Transverse colon (tissue), 4 donors: ENCODE measurements around the gene POU2F3. TPM values are rescaled to one million over a fixed set of nuclear protein-coding genes. Genes with fewer than 3 reads are reported as not detected.

Source experiments
- DNase-seq: peaks from one replicate; pipeline ENCODE4 v3.0.0-alpha.2; 2019
- H3K27ac ChIP-seq, 4 donors: fragments of 200-600 bp; sonication (generic); 2 replicates each; pipeline ENCODE4 v1.5.1; 2016 to 2018; ENCODE audit warnings: inconsistent platforms in 4 of 4
- H3K27me3 ChIP-seq: fragments of 200-600 bp; sonication (generic); 2 replicates; pipeline ENCODE4 v1.5.1; 2017; ENCODE audit warnings: inconsistent platforms
- H3K36me3 ChIP-seq, 4 donors: fragments of 200-600 bp; sonication (generic); 2 replicates each; pipeline ENCODE4 v1.5.1; 2017 to 2019; ENCODE audit warnings: inconsistent platforms in 4 of 4
- H3K4me1 ChIP-seq, 4 donors: fragments of 200-600 bp; sonication (generic); 2 replicates each; pipeline ENCODE4 v1.5.1; 2017 to 2020; ENCODE audit warnings: inconsistent platforms in 4 of 4
- H3K4me3 ChIP-seq, 4 donors: fragments of 200-600 bp; sonication (generic); 1 replicate in 1 of 4; 2 replicates in 3 of 4; pipeline versions ENCODE4 v1.5.1 to v1.6.1; 2017 to 2019; ENCODE audit warnings: inconsistent platforms in 4 of 4
- H3K9me3 ChIP-seq, 2 donors: fragments of 200-600 bp; sonication (generic); 2 replicates each; pipeline ENCODE4 v1.5.1; 2017 to 2019; ENCODE audit warnings: inconsistent platforms in 2 of 2
- EP300 ChIP-seq: sonication (generic); formaldehyde crosslinking; IDR thresholded peaks from one replicate; pipeline ENCODE4 v1.6.1; 2017; ENCODE audit warnings: antibody characterized with exemption, low read depth
- POLR2A ChIP-seq: fragments of 450-650 bp; IDR thresholded peaks from one replicate; pipeline ENCODE4 v1.6.1; 2016; ENCODE audit warnings: antibody characterized with exemption, mild to moderate bottlenecking, moderate library complexity
- POLR2AphosphoS5 ChIP-seq, 3 donors: sonication (generic); formaldehyde crosslinking; IDR thresholded peaks; one replicate each; pipeline ENCODE4 v1.6.1; 2016; ENCODE audit warnings: antibody characterized with exemption in 3 of 3
- WGBS, 2 donors: methylation state at CpG; one replicate each; pipeline ENCODE4 v1.1.5; 2018; ENCODE audit warnings: low coverage in 1 of 2; 5-methylcytosine and 5-hydroxymethylcytosine counted together
- in situ Hi-C, 4 donors: fragments of 200-750 bp; cut with MboI; loops; one replicate each; pipeline versions ENCODE4 v1.15.0 to v1.15.1; 2017; ENCODE audit warnings: low sequenced_read_pairs in 3 of 4, low pct_ligation_motif_present in 1 of 4, low pct_unique_long_range_greater_than_20kb in 1 of 4
- intact Hi-C: fragments of 100-400 bp; cut with DNase I; formaldehyde crosslinking; loops from one replicate; pipeline ENCODE4 v1.15.1; 2023; ENCODE audit warnings: low total_unique reads
- total RNA-seq, 4 donors: library from RNA; depleted of rRNA; stranded (reverse); fragments of >200 nt; gene quantifications; one replicate each; pipeline ENCODE4 v1.1.0, GENCODE V29; 2016
- TF ChIP-seq, protein P1 (sequence below), 5 experiments: fragments of 200-600 bp in 3 of 5; fragments of 450-650 bp in 2 of 5; sonication (generic) in 3 of 5; IDR thresholded peaks; 1 replicate in 2 of 5; 2 replicates in 3 of 5; pipeline ENCODE4 v1.5.1; 2016 to 2017; ENCODE audit warnings: antibody characterized with exemption in 5 of 5, inconsistent platforms in 3 of 5, mild to moderate bottlenecking in 2 of 5, moderate library complexity in 1 of 5

The POU2F3 gene
- total RNA-seq, 4 donors from 2014 or later = 1.9 to 2.2 TPM; not detected in 2

DNA sequence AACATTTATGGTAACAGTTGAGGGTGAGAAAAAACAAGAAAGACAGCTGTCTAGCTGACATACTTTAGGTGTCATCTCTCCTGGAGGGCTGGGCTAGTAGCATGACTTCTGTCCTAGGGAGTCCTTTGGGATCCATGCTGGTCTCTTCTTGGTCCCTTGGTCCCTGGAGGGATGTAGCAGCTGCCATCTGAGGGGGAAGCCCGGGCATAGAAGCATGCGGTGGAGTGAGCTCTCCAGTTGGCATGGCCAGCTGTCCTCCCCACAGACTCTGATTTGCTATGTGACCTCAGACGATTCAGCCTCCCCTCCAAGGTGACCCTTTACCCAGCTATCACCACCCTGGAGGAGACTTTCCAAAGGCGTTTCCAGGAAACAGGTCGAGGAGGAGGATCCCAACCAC lies 28.7 kb downstream of the POU2F3 start:
- WGBS, 2 donors = 54% methylated on average over 5 of the region's 5 CpGs; no CpG with 5 or more reads in 1 of the 2 donors
- no peak overlapping the region for H3K27ac ChIP-seq
- no peak overlapping the region for H3K4me3 ChIP-seq
- H3K27me3 ChIP-seq = peaks cover 26% of the 10 kb centered on the region
- in situ Hi-C loops (no loop called here), intact Hi-C loops (no loop called here)
- H3K4me1 ChIP-seq = no peaks in the 10 kb centered on the region
- H3K9me3 ChIP-seq = no peaks in the 10 kb centered on the region
- DNase-seq = no peak
- TF ChIP-seq, protein P1, sequence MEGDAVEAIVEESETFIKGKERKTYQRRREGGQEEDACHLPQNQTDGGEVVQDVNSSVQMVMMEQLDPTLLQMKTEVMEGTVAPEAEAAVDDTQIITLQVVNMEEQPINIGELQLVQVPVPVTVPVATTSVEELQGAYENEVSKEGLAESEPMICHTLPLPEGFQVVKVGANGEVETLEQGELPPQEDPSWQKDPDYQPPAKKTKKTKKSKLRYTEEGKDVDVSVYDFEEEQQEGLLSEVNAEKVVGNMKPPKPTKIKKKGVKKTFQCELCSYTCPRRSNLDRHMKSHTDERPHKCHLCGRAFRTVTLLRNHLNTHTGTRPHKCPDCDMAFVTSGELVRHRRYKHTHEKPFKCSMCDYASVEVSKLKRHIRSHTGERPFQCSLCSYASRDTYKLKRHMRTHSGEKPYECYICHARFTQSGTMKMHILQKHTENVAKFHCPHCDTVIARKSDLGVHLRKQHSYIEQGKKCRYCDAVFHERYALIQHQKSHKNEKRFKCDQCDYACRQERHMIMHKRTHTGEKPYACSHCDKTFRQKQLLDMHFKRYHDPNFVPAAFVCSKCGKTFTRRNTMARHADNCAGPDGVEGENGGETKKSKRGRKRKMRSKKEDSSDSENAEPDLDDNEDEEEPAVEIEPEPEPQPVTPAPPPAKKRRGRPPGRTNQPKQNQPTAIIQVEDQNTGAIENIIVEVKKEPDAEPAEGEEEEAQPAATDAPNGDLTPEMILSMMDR (IDR thresholded peaks at IDR 0.05) = no peak
- TF ChIP-seq EP300 (no peak), POLR2AphosphoS5 (IDR thresholded peaks at IDR 0.05) (no peak), POLR2A (no peak)
- H3K36me3 ChIP-seq = no peaks in the 10 kb centered on the region

- Histone ChIP-seq H3K36me3 (no peaks in the 10 kb centered on the region), H3K4me3 (no peak overlapping the region), H3K27me3 (peaks cover 26% of the 10 kb centered on the region), H3K4me1 (no peaks in the 10 kb centered on the region), H3K9me3 (no peaks in the 10 kb centered on the region), H3K27ac (no peak overlapping the region)
- no peak for DNase-seq
- intact Hi-C loops = no loop called here
- in situ Hi-C loops = no loop called here
- 67 to 92% methylated on average over 1 of the region's 1 CpG for WGBS, 2 donors
- TF ChIP-seq, protein P1 (IDR thresholded peaks at IDR 0.05) = no peak
- TF ChIP-seq EP300 = no peak
- TF ChIP-seq POLR2AphosphoS5 (IDR thresholded peaks at IDR 0.05) = no peak
- TF ChIP-seq POLR2A = no peak
Observed at GRCh38 chr11:120270386-120270785, 30.4 kb downstream of the POU2F3 start.

DNA sequence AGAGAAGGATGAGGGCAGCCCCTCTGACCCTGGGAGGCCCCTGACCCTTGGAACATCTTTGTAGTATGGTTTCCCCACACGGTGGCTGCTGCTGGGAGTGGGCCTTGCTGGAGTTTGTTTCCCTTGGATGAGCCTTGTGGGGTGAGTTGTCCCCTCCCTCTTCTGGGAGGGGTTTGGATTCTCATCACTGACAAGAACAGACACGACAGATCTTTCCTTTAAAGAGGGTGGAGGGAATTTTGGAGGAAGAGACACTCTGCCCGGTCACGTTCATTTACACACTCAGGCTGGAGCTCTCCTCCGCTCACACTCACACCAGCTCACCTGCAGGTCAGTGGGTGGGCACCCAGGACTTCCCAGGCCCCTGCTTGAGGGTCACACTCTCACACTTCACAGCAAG lies 31.7 kb downstream of the POU2F3 start:
- TF ChIP-seq, protein P1 (IDR thresholded peaks at IDR 0.05) = no peak
- TF ChIP-seq EP300 = no peak
- no peak overlapping the region for H3K27ac ChIP-seq
- H3K27me3 ChIP-seq = peaks cover 24% of the 10 kb centered on the region
- WGBS, 2 donors = 83 to 93% methylated on average over 3 to 5 of the region's 5 CpGs
- H3K4me3 ChIP-seq = no peak overlapping the region
- no peaks in the 10 kb centered on the region for H3K36me3 ChIP-seq
- no peaks in the 10 kb centered on the region for H3K4me1 ChIP-seq
- intact Hi-C loops = no loop called here
- H3K9me3 ChIP-seq = no peaks in the 10 kb centered on the region
- DNase-seq = no peak
- in situ Hi-C loops = no loop called here

DNA sequence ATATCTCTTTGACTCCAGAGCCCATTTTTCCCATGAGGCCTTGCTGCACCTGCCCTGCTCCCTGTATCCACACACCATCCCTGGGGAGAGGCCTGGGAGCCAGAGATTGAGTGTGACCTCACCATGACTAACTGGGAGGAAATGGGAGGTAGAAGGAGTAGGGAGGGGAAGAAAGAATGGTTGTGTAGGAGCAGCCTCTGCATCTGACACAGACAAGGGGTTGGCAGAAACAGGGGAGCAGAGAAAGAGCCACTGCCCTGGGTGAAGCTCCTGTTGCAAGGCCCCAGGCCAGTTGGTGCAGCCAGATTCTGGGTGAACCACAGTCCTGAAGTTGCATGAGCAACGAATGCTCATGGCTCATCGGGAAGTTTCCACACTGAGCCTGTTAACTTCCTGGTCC lies 32.4 kb downstream of the POU2F3 start:
- no peaks in the 10 kb centered on the region for H3K36me3 ChIP-seq
- 94% methylated on average over 2 of the region's 2 CpGs; no CpG with 5 or more reads in 1 of the 2 donors for WGBS, 2 donors
- intact Hi-C loops = no loop called here

More for the DNA sequence above, 32.4 kb downstream of the POU2F3 start:
- TF ChIP-seq EP300 (no peak), POLR2AphosphoS5 (IDR thresholded peaks at IDR 0.05) (no peak), POLR2A (no peak)
- TF ChIP-seq, protein P1 (IDR thresholded peaks at IDR 0.05) = no peak
- H3K27me3 ChIP-seq = peaks cover 18% of the 10 kb centered on the region
- no peaks in the 10 kb centered on the region for H3K9me3 ChIP-seq
- no peak overlapping the region for H3K27ac ChIP-seq
- H3K4me3 ChIP-seq = no peak overlapping the region
- no peak for DNase-seq
- in situ Hi-C loops = no loop called here
- no peaks in the 10 kb centered on the region for H3K4me1 ChIP-seq
